GM12801 (cell line): ENCODE measurements around the gene DBET.
"Not testable (repeated sequence)": the region's sequence is repeated elsewhere in the genome, so short reads cannot be mapped to it uniquely, and the experiment has no call there.

Source experiments
- CTCF ChIP-seq: IDR thresholded peaks from one replicate; pipeline ENCODE4 v1.5.1; 2011; ENCODE audit warnings: control low read depth; ENCODE audit not compliant: insufficient read length; ENCODE audit errors: extremely low read depth

DBET gene

GRCh38 chr4:190019023-190019858, 45.1 kb upstream of the DBET start:
- no peak for TF ChIP-seq CTCF

- no peak for TF ChIP-seq CTCF
Observed at GRCh38 chr4:190020790-190021717, 43.2 kb upstream of the DBET start.

- TF ChIP-seq CTCF = not testable (repeated sequence)
Observed at GRCh38 chr4:190027156-190027555, 37.1 kb upstream of the DBET start, which contains the start of gene FRG2. Gene FRG2 (minus strand): TSS chr4:190027256. CDS start chr4:190027204, 52 bp downstream.
